ENCODE data around the gene ADCY7.

ADCY7 gene

DNA sequence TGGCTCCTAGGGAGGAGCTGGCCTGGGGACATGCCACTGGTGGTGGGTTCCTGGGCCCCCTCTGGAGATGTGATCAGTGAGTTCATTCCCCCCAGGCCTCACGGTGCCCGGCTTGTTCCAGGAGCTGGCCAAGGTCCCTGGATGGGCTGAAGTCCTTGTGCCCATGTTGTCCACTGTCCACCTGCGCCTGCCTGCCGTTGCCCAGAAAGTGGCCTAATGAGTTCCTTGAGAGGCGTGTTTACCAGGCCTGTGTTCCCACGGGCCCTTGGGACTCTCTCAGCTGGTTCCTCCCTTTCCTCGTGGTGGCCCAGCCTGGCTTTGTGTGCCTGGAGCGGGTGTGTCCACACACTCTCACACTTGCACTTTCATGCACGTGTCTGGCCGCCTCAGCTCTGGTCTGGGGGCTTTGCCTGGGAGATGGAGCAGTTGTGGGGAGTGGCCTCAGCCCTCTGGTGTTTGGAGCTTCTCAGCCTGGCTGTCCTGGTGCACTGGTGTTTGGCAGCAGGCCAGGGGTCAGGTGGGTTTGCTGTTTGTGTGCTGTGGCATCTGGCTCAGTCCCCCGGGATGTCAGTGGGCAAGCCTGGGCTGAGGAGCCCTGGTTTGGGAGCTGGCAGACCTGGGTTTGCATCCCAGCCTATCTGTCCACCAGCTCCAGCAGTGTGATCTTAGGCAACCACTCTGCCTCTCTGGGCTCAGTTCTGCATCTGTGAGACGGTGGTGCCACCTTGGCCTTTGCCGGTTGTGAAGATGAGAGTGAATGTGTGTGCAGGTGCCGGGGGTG, 18.0 kb downstream of the ADCY7 start:
- DNase-seq: peak; percentile 27

DNA sequence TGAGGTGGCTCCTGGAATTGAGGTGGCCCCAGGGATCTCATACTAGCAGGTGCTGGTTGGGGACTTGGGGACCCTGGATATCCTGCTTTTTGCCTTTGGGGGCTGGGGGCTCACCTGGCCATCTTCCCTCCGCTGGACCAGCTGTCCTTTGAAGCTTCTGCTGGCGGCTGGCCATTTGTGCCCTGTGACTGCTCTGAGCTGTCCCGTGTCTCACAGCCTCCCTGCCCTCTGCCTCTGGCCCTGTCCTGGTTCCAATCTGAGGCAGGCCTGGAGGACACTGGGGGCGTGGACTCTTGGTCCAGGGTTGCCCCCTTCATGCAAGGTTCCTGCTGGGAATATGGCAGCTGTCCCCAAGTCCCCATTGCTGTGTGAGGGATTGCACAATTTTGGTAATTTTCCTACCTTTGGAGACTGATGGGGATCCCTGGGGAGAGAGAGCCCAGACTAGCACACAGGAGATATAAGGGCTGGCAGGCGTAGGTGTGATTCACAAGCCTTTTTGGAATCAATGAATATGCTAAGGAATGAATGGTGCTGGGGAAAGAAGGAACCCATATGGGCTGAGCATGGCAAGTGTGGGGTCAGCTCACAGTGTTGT, 19.2 kb downstream of the ADCY7 start:
- DNase-seq: no peak

DNA sequence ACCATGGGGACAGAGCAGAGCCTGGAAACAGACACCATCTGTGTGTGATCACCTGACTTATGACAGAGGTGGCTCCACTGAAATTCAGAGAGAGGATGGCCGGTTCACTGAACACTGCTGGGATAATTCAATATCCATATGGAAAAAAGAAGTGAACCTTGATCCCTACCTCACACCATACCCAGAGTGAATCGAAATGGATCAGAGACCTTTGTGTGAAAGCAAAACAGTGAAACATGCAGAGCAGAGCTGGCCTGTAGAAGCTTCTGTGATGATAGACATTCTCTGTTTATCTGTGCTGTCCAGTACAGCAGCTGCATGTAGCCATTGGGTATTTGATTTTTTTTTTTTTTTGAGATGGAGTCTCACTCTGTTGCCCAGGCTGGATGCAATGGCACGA, 20.3 kb downstream of the ADCY7 start:
- no peak for DNase-seq

DNA sequence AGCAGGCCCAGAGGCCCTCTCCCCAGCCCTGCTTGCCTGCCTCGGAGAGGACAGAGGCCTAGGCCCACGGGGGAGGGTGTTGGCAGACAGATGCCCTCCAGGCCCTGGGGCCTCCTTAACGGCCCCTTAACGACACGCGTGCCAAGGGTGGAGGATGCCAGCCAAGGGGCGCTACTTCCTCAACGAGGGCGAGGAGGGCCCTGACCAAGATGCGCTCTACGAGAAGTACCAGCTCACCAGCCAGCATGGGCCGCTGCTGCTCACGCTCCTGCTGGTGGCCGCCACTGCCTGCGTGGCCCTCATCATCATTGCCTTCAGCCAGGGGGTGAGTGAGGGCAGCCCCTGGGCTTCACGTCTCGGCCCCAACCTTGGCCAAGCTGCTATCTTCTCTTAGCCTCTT, 21.7 kb downstream of the ADCY7 start:
- no peak for DNase-seq

DNA sequence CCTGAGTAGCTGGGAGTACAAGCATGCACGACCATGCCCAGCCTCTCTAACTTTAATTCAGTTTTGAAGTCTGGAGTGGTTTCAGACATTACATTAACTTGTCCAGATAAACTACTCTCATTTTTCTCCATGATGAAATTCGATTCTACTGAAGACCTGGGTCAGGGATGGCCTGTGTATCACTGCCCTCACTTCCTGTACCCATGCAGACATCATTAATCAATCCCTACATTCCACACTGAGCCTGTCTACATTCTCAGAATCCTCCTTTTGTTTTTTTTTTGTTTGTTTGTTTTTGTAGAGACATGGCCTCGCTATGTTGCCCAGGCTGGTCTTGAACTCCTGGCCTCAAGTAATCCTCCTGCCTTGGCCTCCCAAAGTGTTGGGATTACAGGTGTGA, 22.6 kb downstream of the ADCY7 start:
- DNase-seq: no peak

DNA sequence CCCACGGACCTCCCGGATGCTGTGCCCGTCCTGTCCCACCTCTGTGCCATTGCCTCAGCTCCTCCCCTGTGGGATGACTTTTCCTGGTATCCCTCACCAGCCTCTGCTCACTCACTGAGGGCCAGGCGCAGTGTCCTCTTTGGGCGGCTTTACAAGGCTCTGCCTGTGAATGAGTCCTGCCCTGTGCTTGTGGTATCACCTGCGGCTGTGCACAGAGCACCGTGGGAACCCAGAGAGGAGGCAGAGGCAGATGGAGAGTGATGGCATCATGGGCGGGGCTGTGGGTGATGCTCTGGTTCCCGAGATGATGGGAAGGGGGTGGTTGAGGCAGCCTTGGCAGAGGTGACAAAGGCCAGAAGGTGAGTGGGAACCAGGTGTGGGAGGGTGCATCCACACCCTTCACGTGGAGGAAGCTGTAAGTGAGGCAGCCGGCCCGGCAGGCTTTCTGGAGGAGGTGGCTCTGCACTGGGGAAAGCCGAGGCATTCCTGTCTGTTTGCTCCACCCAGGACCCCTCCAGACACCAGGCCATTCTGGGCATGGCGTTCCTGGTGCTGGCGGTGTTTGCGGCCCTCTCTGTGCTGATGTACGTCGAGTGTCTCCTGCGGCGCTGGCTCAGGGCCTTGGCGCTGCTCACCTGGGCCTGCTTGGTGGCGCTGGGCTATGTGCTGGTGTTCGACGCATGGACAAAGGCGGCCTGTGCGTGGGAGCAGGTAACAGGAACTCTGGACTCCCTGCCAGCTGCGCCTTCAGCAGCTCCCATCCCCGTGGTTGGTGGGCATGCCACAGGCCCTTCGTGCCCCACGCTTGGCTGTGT, 23.8 kb downstream of the ADCY7 start:
- DNase-seq: no peak

DNA sequence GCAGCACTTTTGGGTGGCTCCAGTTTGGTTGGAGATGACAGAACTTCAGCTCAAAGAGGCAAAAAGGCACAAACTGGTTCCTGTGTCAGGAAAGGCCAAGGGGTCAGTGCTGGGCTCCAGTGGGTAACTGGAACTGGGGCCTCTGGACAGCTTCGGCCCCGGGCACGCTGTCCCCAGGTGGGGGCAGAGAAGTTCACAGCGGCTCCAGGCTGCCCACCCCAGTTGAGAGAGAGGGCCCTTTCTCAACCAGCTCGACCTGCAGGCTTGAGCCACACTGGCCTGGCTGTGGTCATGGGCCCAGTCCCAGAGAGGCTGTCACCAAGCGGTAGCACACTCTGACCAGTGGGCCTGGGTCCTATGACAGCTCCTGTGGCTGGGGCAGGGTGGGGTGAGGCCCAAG, 24.5 kb downstream of the ADCY7 start:
- no peak for DNase-seq

DNA sequence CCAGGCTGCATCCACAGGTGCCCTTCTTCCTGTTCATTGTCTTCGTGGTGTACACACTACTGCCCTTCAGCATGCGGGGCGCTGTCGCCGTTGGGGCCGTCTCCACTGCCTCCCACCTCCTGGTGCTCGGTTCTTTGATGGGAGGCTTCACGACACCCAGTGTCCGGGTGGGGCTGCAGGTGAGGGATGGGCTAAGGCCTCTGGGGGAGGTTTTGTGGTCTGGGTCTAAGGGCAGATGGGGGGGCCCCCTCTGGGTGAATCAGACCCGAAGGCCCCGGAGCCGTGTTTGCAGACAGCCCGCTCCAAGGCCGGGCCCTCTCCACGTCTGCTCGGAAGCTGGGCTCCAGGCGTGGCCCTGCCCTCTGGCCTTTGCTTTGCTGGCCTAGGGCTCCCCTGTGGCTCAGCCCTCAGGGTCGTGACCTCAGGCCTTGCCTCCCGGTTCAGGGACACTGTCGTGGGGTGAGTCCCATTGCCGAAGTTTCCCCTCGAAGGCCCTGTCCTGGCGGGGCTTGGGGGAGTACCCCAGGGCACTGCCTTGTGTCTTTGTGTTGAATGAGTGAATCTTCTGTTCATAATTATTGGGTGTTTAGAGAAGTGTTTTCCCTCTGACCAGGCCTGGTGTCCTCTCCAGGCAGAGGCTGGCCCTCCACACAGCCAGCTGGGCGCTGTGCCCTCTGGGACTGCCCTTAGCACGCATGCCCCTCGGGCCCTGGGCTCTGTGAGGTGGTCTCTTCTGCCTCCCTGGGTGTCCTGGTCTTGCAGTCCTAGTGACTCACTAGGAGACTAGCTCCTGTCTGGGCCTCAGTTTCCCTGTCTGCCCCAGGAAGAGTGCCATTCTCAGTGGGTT, 25.6 kb downstream of the ADCY7 start:
- no peak for DNase-seq

DNA sequence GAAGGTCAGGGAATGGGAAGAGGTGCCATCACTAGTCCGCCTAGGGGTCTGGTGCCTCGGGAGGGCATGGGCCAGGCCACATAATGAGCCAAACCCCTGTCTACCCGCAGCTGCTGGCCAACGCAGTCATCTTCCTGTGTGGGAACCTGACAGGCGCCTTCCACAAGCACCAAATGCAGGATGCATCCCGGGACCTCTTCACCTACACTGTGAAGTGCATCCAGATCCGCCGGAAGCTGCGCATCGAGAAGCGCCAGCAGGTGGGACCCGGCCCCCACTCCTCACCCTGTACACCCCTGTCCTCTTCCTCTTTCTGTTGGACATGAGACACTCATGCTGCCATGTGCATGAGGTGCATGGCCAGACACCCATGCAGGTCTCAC, 26.2 kb downstream of the ADCY7 start:
- no peak for DNase-seq

DNA sequence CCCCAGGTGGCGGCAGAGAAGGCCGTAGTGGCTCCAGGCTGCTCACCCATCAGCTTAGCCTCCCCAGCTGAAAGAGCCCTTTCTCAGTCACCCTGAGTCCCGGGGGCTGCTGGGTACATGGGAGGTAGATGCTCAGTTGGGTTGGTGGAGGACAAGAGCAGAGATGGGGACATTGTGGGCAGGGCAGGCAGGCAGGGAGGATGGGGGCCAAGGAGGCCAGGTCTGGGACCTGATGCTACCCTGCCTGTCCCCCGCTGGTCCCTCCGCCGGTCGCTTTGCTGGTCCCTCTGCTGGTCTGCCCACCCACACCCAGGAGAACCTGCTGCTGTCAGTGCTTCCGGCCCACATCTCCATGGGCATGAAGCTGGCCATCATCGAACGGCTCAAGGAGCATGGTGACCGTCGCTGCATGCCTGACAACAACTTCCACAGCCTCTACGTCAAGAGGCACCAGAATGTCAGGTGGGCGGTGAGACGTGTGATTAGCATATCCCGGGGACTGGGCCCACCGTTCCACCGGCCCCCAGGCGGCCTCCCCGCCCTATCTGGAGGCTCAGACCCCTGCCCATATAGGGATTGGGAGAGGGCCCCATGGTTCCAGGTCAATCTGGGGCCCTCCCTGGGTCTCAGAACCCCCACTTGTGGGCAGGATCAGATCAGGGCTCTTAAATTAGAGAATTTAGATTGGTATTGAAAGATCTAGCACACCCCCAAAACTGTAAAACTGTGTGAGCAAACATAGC, 26.9 kb downstream of the ADCY7 start:
- no peak for DNase-seq

DNA sequence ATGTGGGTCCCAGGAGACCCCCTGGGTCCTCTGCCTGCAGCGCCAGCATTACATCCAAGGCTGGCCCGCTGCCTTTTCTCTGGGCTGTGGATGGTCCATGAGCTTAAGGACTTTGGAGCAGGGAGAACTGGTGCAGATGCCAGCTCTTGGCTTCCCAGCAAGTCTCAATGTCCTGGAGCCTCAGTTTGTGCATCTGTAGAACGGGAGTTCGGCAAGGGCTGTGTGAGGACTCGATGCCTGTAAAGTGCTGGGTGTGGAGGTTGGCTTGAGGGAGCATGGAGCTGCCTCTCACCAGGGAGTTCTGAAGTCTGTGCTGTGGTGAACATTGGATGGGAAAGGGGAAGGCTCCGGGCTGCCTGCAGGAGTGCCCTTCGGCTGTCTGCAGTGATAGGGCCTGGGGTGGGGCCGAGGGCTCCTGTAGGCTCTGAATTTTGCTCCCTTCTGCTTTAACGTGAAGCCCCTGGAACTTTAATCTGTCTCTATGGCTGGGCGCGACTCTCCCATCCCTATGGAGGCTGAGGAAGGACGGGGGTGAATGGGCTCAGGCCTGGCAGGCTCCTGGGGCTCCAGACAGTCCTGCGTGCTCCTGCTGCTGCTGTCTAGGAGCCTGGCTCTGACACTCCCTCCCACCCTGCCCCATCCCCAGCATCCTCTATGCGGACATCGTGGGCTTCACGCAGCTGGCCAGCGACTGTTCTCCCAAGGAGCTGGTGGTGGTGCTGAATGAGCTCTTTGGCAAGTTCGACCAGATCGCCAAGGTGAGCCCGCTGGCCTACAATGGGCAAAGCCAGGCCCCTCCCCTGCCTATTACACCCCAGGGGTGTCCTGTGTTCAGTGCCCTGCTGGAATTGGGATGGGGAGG, 27.9 kb downstream of the ADCY7 start:
- DNase-seq: no peak

DNA sequence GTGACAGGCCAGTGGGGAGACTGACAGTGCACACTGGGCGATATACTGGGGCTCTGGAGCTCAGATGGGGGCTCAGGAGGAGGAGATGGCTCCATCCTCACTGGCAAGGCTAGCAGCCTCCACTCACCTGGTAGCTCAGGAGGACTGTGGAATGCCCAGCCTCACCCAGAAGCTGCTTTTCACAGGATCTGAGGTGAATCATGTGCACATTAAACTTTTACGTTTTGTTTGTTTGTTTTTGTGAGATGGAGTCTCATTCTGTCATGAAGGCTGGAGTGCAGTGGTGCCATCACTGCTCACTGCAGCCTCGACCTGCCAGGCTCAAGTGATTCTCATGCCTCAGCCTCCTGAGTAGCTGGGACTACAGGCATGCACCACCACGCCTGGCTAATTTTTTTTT, 28.6 kb downstream of the ADCY7 start:
- no peak for DNase-seq

DNA sequence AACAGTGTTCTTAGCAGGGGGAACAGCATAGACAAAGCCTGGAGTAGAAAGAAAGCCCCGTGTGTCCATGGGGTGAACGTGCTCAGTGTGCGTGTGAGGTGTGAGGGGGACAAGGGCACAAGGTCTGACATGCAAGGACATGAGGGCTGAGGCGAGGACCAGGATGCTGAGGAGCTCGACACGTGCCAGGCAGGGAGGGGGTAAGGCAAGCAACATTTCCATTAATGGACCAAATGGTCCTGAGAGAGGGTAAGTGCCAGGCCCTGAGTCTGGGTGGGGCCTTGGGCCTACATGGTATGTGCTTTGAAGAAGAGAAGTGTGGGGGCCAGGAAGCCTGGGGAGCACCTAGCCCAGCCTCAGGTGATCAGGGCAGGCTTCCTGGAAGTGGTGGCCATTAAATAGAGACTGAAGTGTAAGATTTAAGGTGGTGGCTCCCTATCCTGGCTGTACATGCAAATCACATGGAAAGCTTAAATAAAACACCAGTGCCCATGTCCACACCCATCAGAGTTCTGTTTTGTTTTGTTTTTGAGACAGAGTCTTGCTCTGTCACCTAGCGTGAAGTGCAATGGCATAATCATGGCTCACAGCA, 29.3 kb downstream of the ADCY7 start:
- no peak for DNase-seq

DNA sequence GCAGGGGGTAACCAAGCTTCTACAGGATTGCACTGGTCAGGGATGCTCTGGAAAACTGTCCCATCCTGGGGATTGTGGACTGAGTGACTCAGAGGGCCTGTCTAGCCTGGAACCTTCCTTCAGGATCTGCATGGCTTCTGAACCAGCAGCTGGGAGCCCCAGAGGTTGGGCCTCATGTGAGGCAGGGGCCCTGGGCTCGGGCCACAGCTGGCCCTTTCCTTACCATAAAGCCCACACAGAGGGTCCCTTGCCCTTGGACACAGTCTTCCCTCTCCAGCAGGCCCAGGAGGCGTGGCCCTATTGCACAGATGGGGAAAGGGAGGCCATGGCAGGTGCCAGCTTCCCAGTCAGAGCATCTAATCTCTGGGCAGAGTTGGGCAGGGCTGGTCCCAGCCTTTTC, 30.5 kb downstream of the ADCY7 start:
- DNase-seq: no peak

DNA sequence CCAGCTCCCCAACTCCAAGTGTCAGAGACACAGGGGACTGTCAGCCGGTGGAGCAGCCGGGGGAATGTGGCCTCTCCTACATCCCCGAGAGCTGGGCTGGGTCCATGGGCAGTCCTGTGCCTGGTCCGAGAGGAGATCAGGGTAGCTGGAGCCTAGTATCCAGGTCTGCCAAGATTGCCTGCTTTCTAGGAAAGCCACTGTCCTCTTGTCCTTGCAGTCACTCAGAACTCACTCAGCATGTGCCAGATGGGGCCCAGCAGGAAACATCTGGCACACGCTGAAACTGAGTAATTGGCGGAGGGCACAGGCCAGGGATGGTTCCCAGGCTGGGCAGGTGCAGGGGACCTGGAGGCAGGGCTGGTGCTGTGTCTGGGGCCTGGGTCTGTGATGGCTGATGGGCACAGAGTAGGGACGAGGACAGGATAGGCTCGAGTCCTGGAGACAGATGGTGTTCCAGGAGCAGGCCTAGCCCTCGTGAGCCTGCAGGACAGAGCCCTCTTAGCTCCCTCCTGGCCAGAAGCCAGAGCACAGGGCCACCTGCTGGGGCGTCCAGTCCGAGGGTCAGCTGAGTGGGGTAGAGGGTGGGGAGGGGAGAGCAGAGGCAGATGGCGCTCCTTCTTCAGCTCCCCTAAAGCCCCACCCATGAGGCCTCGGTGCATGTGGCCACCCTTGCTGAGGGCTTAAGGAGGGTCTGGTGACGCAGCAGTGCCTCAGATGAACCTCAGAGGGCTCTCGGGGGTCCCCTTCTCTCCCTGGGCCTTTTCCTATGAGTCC, 31.1 kb downstream of the ADCY7 start:
- no peak for DNase-seq

DNA sequence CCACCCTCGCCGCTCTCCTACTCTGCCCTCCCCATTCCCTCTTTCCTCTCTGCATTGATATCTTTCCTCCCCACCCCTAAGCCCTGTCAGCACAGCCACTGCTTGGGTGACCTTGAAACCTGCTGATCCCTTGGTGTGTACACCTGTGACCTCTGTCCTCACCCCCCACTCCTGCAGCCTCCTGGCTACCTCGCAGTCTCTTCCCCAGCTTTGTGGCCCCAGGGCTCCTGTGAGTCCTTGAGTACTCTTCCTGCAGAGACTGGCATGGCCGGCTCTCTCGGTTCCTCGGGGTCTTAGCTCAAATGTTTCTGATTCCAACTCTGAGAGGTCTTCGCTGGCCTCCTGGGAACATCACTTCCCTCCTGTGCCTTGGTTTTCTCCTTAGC, 31.7 kb downstream of the ADCY7 start:
- DNase-seq: no peak

DNA sequence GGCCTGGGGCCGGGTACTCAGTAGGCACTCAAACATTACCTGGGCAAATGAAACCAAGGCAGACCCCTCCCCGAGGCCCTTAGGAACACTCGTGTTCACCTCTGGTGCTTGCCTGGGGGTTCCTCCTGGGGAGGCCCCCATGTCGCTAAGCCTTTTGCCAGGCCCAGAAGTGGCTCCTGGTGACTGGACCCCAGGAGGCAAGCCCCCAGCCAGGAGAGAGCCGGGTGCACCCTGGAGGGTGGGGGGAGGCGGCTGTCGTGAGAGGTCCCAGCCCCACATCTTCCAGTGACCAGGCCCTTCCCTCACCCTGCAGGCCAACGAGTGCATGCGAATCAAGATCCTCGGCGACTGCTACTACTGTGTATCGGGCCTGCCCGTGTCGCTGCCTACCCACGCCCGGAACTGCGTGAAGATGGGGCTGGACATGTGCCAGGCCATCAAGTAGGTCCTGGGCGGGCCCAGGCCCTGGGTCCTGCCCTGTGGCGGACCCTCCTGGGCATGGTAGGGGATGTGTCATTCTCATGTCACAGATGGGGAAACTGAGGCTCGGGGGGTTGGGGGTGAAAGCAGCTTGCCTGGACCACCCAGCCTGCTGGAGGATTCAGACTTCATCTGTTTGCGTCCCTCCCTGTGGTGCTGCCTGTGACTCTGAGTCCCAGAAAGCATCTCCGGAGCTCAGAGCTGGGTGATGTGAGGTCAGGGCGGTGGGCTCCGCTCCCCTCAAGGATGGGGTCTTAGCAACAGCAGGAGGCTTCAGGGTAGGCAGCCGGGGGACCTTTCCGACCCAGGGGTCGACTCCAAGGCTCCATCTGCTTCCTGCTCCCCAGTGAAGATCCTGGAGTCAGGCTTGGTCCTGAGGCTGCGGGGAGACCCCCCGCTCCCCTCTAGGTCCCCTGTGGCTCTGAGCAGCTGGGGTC, 32.5 kb downstream of the ADCY7 start:
- no peak for DNase-seq

DNA sequence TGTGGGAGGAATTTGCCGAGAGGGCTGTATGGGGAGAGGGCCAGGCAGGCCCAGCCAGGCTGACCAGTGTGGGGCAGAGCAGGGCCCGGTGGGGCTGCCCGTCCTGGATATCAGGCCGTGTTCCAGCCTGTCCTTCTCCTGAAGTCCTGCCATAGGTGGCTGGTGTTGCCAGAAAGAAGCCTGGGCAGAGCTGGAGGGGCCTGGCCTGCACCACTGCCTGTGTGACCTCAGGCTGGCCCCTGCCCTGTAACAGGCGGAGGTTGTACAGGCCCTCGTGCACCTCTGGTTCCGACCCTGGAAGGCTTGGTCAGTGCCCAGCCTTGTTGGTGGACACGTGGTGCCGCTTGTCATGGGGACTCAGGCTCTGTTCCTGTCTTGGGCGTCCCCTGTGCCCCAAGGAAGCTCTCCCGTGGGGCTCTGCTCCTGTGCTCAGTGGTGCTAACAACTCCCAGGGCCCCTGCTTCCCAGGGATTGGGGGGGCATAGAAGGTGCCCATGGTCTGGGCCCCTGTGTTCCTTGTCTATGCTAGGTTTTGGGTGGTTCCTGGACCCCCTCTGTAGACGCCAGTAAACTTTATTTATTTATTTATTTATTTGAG, 33.3 kb downstream of the ADCY7 start:
- no peak for DNase-seq

Data from MV-4-11 (cell line).